Activated T-helper 1 cell treated with anti-CD3 and anti-CD28 coated beads, Interleukin-12 subunit alpha, Interleukin-12 subunit beta, Interleukin-2, Interleukin-4 antibody, amounts not matched to agents 30 ng/mL and 10 ng/mL and 1 ng/mL, durations not matched to agents 14 hours and 24 hours and 36 hours (primary cell): ENCODE measurements around the gene SLC39A5. TPM values are rescaled to one million over a fixed set of nuclear protein-coding genes. Genes with fewer than 3 reads are reported as not detected.

Experiments used
- DNase-seq: peaks from one replicate; pipeline ENCODE4 v3.0.0; 2021; ENCODE audit warnings: low spot score
- H3K27ac Mint-ChIP-seq: one replicate; pipeline ENCODE4 v1.8.0; 2021; ENCODE audit warnings: mild to moderate bottlenecking, mixed read lengths
- H3K27me3 Mint-ChIP-seq: one replicate; pipeline ENCODE4 v1.8.0; 2022; ENCODE audit warnings: mild to moderate bottlenecking, moderate library complexity, mixed read lengths; ENCODE audit not compliant: insufficient read depth
- H3K36me3 Mint-ChIP-seq: one replicate; pipeline ENCODE4 v1.8.0; 2021; ENCODE audit warnings: low read depth, mixed read lengths
- H3K4me1 Mint-ChIP-seq: one replicate; pipeline ENCODE4 v1.8.0; 2021; ENCODE audit warnings: low read depth, mixed read lengths
- H3K4me3 Mint-ChIP-seq: one replicate; pipeline ENCODE4 v1.8.0; 2021; ENCODE audit warnings: mild to moderate bottlenecking, moderate library complexity, mixed read lengths
- H3K9me3 Mint-ChIP-seq: one replicate; pipeline ENCODE4 v1.8.0; 2021; ENCODE audit warnings: mixed read lengths
- intact Hi-C: fragments of 100-400 bp; cut with micrococcal nuclease; formaldehyde crosslinking; loops from one replicate; pipeline ENCODE4 v1.15.1; 2024
- total RNA-seq: library from RNA; stranded (reverse); gene quantifications from 2 replicates; pipeline ENCODE4 v1.2.3, GENCODE V29; 2022

SLC39A5 gene
- total RNA-seq, 1 donor from 2014 or later: 0.54 TPM

DNA sequence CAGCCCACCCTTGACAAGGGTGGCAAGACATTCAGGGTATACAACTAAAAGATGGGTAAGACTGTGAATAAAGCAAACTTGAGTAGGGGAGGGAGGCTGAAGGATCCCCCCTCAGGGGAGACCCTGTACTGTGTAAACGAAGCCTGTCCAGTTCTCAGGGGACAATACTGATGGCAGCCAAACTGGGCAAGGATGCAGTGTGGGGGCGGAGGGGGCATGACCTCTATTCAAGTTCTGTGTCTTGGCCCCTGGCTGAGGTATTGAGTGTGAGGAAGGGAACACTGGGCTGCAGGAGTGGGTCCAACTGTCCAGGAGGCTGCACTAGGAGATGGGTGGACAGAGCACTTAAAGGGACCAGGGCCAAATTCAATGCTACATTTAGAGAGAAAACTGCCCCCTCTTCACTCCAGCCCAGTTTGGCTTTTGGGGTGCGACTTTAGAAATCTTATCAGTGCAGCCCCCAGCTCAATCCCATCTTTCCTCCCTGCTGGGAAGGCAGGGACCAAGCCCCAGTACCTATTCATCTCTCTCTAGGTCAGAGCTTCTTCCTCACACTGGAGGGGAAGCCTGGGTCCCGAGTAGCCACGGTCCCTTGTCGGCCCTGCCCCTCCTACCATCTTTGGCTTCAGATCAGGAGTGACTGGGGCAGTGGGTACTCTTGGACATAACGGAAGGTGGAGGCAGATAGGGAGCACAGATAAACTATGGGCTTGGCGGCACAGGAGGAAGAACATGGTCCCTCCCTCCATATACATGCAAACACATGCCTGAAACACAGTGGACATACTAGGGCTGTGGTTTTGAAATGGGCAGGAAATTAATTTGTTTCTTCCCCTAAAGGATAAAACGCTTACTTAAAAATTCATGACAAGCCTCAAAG is 11.8 kb downstream of the SLC39A5 start:
- intact Hi-C loops: no loop called here
- Mint-ChIP-seq H3K9me3 (no peaks in the 10 kb centered on the region), H3K4me3 (no peak overlapping the region), H3K27me3 (no peaks in the 10 kb centered on the region), H3K27ac (peak overlapping the region; percentile 29), H3K4me1 (no peaks in the 10 kb centered on the region), H3K36me3 (peaks cover 29% of the 10 kb centered on the region)
- no peak for DNase-seq

- H3K27ac Mint-ChIP-seq: no peak overlapping the region
- no peak for DNase-seq
- no peaks in the 10 kb centered on the region for H3K9me3 Mint-ChIP-seq
- no peaks in the 10 kb centered on the region for H3K4me1 Mint-ChIP-seq
- H3K4me3 Mint-ChIP-seq: no peak overlapping the region
- peaks cover 36% of the 10 kb centered on the region for H3K36me3 Mint-ChIP-seq
- intact Hi-C loops: no loop called here
- no peaks in the 10 kb centered on the region for H3K27me3 Mint-ChIP-seq
Measured at GRCh38 chr12:56242986-56243385, 13.1 kb downstream of the SLC39A5 start.

GRCh38 chr12:56243731-56244181 is 13.9 kb downstream of the SLC39A5 start:
- intact Hi-C loops: no loop called here
- Mint-ChIP-seq H3K27me3 (no peaks in the 10 kb centered on the region), H3K36me3 (peaks cover 36% of the 10 kb centered on the region), H3K27ac (no peak overlapping the region), H3K4me1 (no peaks in the 10 kb centered on the region), H3K9me3 (no peaks in the 10 kb centered on the region), H3K4me3 (no peak overlapping the region)
- DNase-seq: no peak

- DNase-seq: no peak
- H3K4me1 Mint-ChIP-seq: no peaks in the 10 kb centered on the region
- H3K9me3 Mint-ChIP-seq: no peaks in the 10 kb centered on the region
- peaks cover 41% of the 10 kb centered on the region for H3K36me3 Mint-ChIP-seq
- no peaks in the 10 kb centered on the region for H3K27me3 Mint-ChIP-seq
- H3K4me3 Mint-ChIP-seq: no peak overlapping the region
- no peak overlapping the region for H3K27ac Mint-ChIP-seq
- intact Hi-C loops: no loop called here
Measured at GRCh38 chr12:56244494-56244893, 14.6 kb downstream of the SLC39A5 start.

GRCh38 chr12:56247923-56248322 is 18.1 kb downstream of the SLC39A5 start:
- no peak for DNase-seq
- Mint-ChIP-seq H3K27me3 (no peaks in the 10 kb centered on the region), H3K9me3 (no peaks in the 10 kb centered on the region), H3K27ac (no peak overlapping the region), H3K36me3 (peaks cover 48% of the 10 kb centered on the region), H3K4me1 (no peaks in the 10 kb centered on the region), H3K4me3 (no peak overlapping the region)
- intact Hi-C loops: no loop called here

GRCh38 chr12:56248711-56249110 is 18.9 kb downstream of the SLC39A5 start:
- no peaks in the 10 kb centered on the region for H3K9me3 Mint-ChIP-seq
- DNase-seq: no peak
- H3K27ac Mint-ChIP-seq: no peak overlapping the region
- H3K27me3 Mint-ChIP-seq: no peaks in the 10 kb centered on the region
- no peaks in the 10 kb centered on the region for H3K4me1 Mint-ChIP-seq
- intact Hi-C loops: no loop called here
- H3K36me3 Mint-ChIP-seq: peaks cover 43% of the 10 kb centered on the region
- no peak overlapping the region for H3K4me3 Mint-ChIP-seq

DNA sequence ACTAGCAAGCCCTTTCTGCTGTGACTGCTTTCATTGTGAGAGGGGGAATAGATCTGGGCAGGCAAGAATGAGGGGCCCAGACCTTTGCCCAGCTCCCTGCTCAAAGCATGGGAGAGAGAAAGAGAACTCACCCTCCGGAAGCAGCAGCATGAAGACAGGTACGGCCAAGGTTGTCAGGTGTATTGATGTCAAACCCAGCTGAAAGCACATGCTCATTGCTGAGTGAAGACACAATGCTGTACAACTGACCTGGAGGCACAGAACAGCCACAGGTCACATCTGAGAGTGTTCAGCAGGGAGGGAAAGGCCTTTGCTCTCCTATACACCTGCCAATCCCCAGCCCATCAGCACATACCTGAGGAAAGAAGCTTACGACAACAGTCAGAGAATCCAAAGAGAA is 22.8 kb downstream of the SLC39A5 start:
- Mint-ChIP-seq H3K4me1 (peaks cover 15% of the 10 kb centered on the region), H3K9me3 (no peaks in the 10 kb centered on the region), H3K27me3 (no peaks in the 10 kb centered on the region), H3K27ac (no peak overlapping the region), H3K4me3 (no peak overlapping the region), H3K36me3 (peaks cover 33% of the 10 kb centered on the region)
- intact Hi-C loops: no loop called here
- no peak for DNase-seq

DNA sequence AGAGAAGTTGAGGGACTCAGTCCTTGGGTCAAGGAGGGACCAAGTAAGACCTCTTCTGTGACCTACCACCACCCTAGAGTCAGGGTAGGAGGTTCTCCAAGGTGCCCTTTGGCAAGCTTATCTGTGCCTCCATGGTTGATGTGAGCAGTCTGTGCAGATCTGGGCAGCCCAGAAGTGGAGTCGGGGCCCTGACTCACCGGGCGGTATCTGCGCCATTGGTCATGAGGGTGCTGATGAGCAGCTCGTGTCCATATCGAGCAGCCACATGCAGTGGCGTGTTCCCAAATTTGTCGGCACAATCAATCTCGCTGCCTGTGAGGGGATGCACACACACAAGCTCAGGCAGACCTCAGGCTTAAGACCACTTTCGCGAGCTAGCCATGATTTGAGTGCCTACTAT is 23.2 kb downstream of the SLC39A5 start:
- no peak for DNase-seq
- peaks cover 31% of the 10 kb centered on the region for H3K36me3 Mint-ChIP-seq
- no peak overlapping the region for H3K27ac Mint-ChIP-seq
- peaks cover 15% of the 10 kb centered on the region for H3K4me1 Mint-ChIP-seq
- intact Hi-C loops: no loop called here
- no peaks in the 10 kb centered on the region for H3K9me3 Mint-ChIP-seq
- no peak overlapping the region for H3K4me3 Mint-ChIP-seq
- no peaks in the 10 kb centered on the region for H3K27me3 Mint-ChIP-seq

GRCh38 chr12:56255671-56256070 is 25.8 kb downstream of the SLC39A5 start:
- Mint-ChIP-seq H3K36me3 (peaks cover 24% of the 10 kb centered on the region), H3K27me3 (no peaks in the 10 kb centered on the region), H3K9me3 (no peaks in the 10 kb centered on the region), H3K4me3 (peak overlapping the region; percentile 90), H3K4me1 (peaks cover 22% of the 10 kb centered on the region), H3K27ac (no peak overlapping the region)
- DNase-seq: no peak
- intact Hi-C loops: loop anchor here (2.0 to 5.0 kb wide), 3 partner anchors 13 to 105 kb away; partner anchors contain the start of gene STAT2

DNA sequence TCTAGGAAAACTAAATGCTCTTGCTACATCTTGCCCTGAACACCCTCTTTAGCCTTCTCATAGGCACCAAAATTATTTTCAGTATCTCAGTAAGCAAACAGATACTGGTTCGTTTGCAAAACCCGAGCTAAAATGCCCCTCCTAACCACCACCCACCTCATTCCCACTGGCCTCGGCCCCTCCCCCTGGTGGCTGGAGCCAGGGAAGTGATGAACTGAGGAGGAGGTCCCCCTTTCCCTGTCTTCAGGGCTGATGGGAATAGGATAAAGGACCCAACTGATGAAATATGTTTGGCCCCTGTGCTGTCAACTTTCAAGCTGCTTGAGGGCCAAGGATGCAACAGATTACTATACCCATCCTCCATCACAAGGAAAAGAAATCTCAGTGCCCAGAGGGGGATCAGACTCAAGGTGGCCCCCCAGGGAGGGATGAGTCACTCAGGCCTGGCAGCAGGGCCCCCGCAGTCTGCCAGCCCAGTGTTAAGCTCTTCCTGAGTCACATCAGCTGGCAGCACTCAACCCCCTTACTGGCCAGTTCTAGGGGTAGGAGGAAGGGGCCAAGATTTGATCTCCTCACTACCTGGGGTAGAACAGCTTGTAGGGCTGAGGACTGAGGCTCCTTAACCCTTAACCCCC is 26.6 kb downstream of the SLC39A5 start:
- no peaks in the 10 kb centered on the region for H3K9me3 Mint-ChIP-seq
- H3K27me3 Mint-ChIP-seq: no peaks in the 10 kb centered on the region
- H3K4me1 Mint-ChIP-seq: peaks cover 22% of the 10 kb centered on the region
- H3K4me3 Mint-ChIP-seq: peak overlapping the region; percentile 90
- peaks cover 24% of the 10 kb centered on the region for H3K36me3 Mint-ChIP-seq
- DNase-seq: no peak
- intact Hi-C loops: loop anchor here (2.0 to 5.0 kb wide), 2 partner anchors 49 to 104 kb away; partner anchors contain the start of gene STAT2
- no peak overlapping the region for H3K27ac Mint-ChIP-seq

GRCh38 chr12:56257071-56257470 is 27.2 kb downstream of the SLC39A5 start:
- peaks cover 20% of the 10 kb centered on the region for H3K36me3 Mint-ChIP-seq
- no peaks in the 10 kb centered on the region for H3K9me3 Mint-ChIP-seq
- intact Hi-C loops: loop anchor here (2.0 to 5.0 kb wide), 2 partner anchors 50 to 104 kb away; partner anchors contain the start of gene STAT2
- no peaks in the 10 kb centered on the region for H3K27me3 Mint-ChIP-seq
- peaks cover 22% of the 10 kb centered on the region for H3K4me1 Mint-ChIP-seq
- no peak for DNase-seq
- H3K4me3 Mint-ChIP-seq: peak overlapping the region; percentile 90
- H3K27ac Mint-ChIP-seq: peak overlapping the region; percentile 83

- peaks cover 15% of the 10 kb centered on the region for H3K36me3 Mint-ChIP-seq
- H3K4me3 Mint-ChIP-seq: peak overlapping the region; percentile 90
- peaks cover 22% of the 10 kb centered on the region for H3K4me1 Mint-ChIP-seq
- no peaks in the 10 kb centered on the region for H3K27me3 Mint-ChIP-seq
- intact Hi-C loops: loop anchor here (1.0 to 5.0 kb wide), 9 partner anchors 9 to 211 kb away; partner anchors contain the start of genes COQ10A, CS, NABP2 and SPRYD4
- DNase-seq: no peak
- H3K27ac Mint-ChIP-seq: peak overlapping the region; percentile 83
- H3K9me3 Mint-ChIP-seq: no peaks in the 10 kb centered on the region
Measured at GRCh38 chr12:56257491-56258067, 27.7 kb downstream of the SLC39A5 start.
